IPS-NIHi7 (cell line): ENCODE measurements around the gene DDX1.
"Not testable (repeated sequence)": the region's sequence is repeated elsewhere in the genome, so short reads cannot be mapped to it uniquely, and the experiment has no call there.

Experiments used
- DNase-seq: peaks from one replicate; pipeline ENCODE4 v3.0.0; 2012; ENCODE audit warnings: mixed read lengths; ENCODE audit errors: extremely low spot score

Gene DDX1

GRCh38 chr2:15616429-15616828, 24.8 kb downstream of the DDX1 start:
- DNase-seq = no peak

GRCh38 chr2:15616850-15617777, 25.4 kb downstream of the DDX1 start:
- no peak for DNase-seq

- DNase-seq = no peak
Measured at GRCh38 chr2:15617778-15618448, 26.2 kb downstream of the DDX1 start.

- DNase-seq = no peak
Measured at GRCh38 chr2:15618449-15618855, 26.8 kb downstream of the DDX1 start.

GRCh38 chr2:15619076-15619475, 27.4 kb downstream of the DDX1 start:
- no peak for DNase-seq

- DNase-seq = no peak
Measured at GRCh38 chr2:15619510-15619909, 27.8 kb downstream of the DDX1 start.

- DNase-seq = no peak
Measured at GRCh38 chr2:15619938-15620337, 28.3 kb downstream of the DDX1 start.

GRCh38 chr2:15620340-15620739, 28.7 kb downstream of the DDX1 start:
- DNase-seq = no peak

GRCh38 chr2:15620857-15621471, 29.3 kb downstream of the DDX1 start:
- no peak for DNase-seq

GRCh38 chr2:15621472-15621870, 29.8 kb downstream of the DDX1 start:
- not testable (repeated sequence) for DNase-seq

- no peak for DNase-seq
Measured at GRCh38 chr2:15622214-15622613, 30.5 kb downstream of the DDX1 start.

- DNase-seq = no peak
Measured at GRCh38 chr2:15622614-15623480, 31.2 kb downstream of the DDX1 start.

- DNase-seq = no peak
Measured at GRCh38 chr2:15623481-15623796, 31.8 kb downstream of the DDX1 start.

- no peak for DNase-seq
Measured at GRCh38 chr2:15623898-15624541, 32.4 kb downstream of the DDX1 start.

- no peak for DNase-seq
Measured at GRCh38 chr2:15624903-15625302, 33.2 kb downstream of the DDX1 start.

- no peak for DNase-seq
Measured at GRCh38 chr2:15625344-15626036, 33.8 kb downstream of the DDX1 start.

GRCh38 chr2:15626126-15626525, 34.5 kb downstream of the DDX1 start:
- no peak for DNase-seq

- DNase-seq = no peak
Measured at GRCh38 chr2:15626967-15627366, 35.3 kb downstream of the DDX1 start.

GRCh38 chr2:15627817-15628684, 36.4 kb downstream of the DDX1 start:
- DNase-seq = no peak
